ENCODE measurements around the gene ILK. TPM values are rescaled to one million over a fixed set of nuclear protein-coding genes. Genes with fewer than 3 reads are reported as not detected.
A peak's percentile ranks its signal among the peaks of the same experiment; 100 is the strongest.

ILK gene
- total RNA-seq, 1 donor from 2014 or later: 209 TPM

- DNase-seq (ENCODE audit: low read depth) (no peak), FAIRE-seq (no peak)
- Mint-ChIP-seq H3K27me3 (ENCODE audit: low read depth, unreplicated experiment) (no peaks in the 10 kb centered on the region), H3K4me1 (ENCODE audit: low read depth, unreplicated experiment) (peaks cover 40% of the 10 kb centered on the region), H3K9me3 (ENCODE audit: unreplicated experiment) (no peaks in the 10 kb centered on the region), H3K4me3 (ENCODE audit: unreplicated experiment) (peak overlapping the region; percentile 90), H3K27ac (ENCODE audit: unreplicated experiment) (peak overlapping the region; percentile 88), H3K36me3 (ENCODE audit: low read depth, unreplicated experiment) (peaks cover 33% of the 10 kb centered on the region)
- Histone ChIP-seq H3K36me3 (ENCODE audit: insufficient read depth, low read length) (peaks cover 38% of the 10 kb centered on the region), H3K9me3 (ENCODE audit: insufficient read depth, low read depth, low read length) (no peaks in the 10 kb centered on the region), H3K27ac (ENCODE audit: low read depth, low read length) (peak overlapping the region; percentile 84), H2AFZ (ENCODE audit: low read depth, low read length) (no peak overlapping the region), H3K9ac (ENCODE audit: low read length) (peak overlapping the region; percentile 84), H3K4me2 (ENCODE audit: low read length) (peak overlapping the region; percentile 89), H3K27me3 (ENCODE audit: insufficient read depth, low read length) (no peaks in the 10 kb centered on the region), H4K20me1 (ENCODE audit: insufficient read depth, low read length) (peaks cover 13% of the 10 kb centered on the region), H3K79me2 (ENCODE audit: insufficient read depth, low read length) (peaks cover 54% of the 10 kb centered on the region), H3K4me1 (ENCODE audit: insufficient read depth, low read length) (peaks cover 52% of the 10 kb centered on the region), H3K4me3 (ENCODE audit: insufficient read depth, low read depth, low read length) (peak overlapping the region; percentile 70)
- TF ChIP-seq CTCF (IDR thresholded peaks at IDR 0.05; ENCODE audit: insufficient read depth, low read depth, low read length) (no peak), EZH2 (IDR thresholded peaks at IDR 0.05; ENCODE audit: insufficient read depth, low read length) (no peak)
Observed at GRCh38 chr11:6611092-6611962, 7.8 kb downstream of the ILK start.

- Histone ChIP-seq H3K36me3 (ENCODE audit: insufficient read depth, low read length) (peaks cover 38% of the 10 kb centered on the region), H3K4me2 (ENCODE audit: low read length) (peak overlapping the region; percentile 89), H3K9me3 (ENCODE audit: insufficient read depth, low read depth, low read length) (no peaks in the 10 kb centered on the region), H3K9ac (ENCODE audit: low read length) (peak overlapping the region; percentile 84), H3K27me3 (ENCODE audit: insufficient read depth, low read length) (no peaks in the 10 kb centered on the region), H3K4me3 (ENCODE audit: insufficient read depth, low read depth, low read length) (peak overlapping the region; percentile 70), H4K20me1 (ENCODE audit: insufficient read depth, low read length) (peaks cover 13% of the 10 kb centered on the region), H2AFZ (ENCODE audit: low read depth, low read length) (no peak overlapping the region), H3K79me2 (ENCODE audit: insufficient read depth, low read length) (peaks cover 51% of the 10 kb centered on the region), H3K4me1 (ENCODE audit: insufficient read depth, low read length) (peaks cover 52% of the 10 kb centered on the region), H3K27ac (ENCODE audit: low read depth, low read length) (peak overlapping the region; percentile 84)
- no peak for DNase-seq (ENCODE audit: low read depth)
- H3K9me3 Mint-ChIP-seq (ENCODE audit: unreplicated experiment): no peaks in the 10 kb centered on the region
- no peaks in the 10 kb centered on the region for H3K27me3 Mint-ChIP-seq (ENCODE audit: low read depth, unreplicated experiment)
- peaks cover 33% of the 10 kb centered on the region for H3K36me3 Mint-ChIP-seq (ENCODE audit: low read depth, unreplicated experiment)
- no peak overlapping the region for H3K27ac Mint-ChIP-seq (ENCODE audit: unreplicated experiment)
- no peak for FAIRE-seq
- TF ChIP-seq EZH2 (IDR thresholded peaks at IDR 0.05; ENCODE audit: insufficient read depth, low read length): no peak
- no peak for TF ChIP-seq CTCF (IDR thresholded peaks at IDR 0.05; ENCODE audit: insufficient read depth, low read depth, low read length)
- H3K4me1 Mint-ChIP-seq (ENCODE audit: low read depth, unreplicated experiment): peaks cover 39% of the 10 kb centered on the region
- H3K4me3 Mint-ChIP-seq (ENCODE audit: unreplicated experiment): peak overlapping the region; percentile 90
Observed at GRCh38 chr11:6611963-6612212, 8.3 kb downstream of the ILK start.
